ENCODE data around the gene MBD4.

The MBD4 gene

GRCh38 chr3:129404130-129404529 lies 35.6 kb downstream of the MBD4 start:
- no peak overlapping the region for H3K27ac ChIP-seq
- peaks cover 7% of the 10 kb centered on the region for H3K4me1 ChIP-seq (ENCODE audit: low read depth, poor library complexity, severe bottlenecking)
- no peak overlapping the region for H3K4me2 ChIP-seq
- H3K27me3 ChIP-seq (ENCODE audit: insufficient read depth, low read depth): no peaks in the 10 kb centered on the region
- H3K79me2 ChIP-seq (ENCODE audit: insufficient read depth, low read depth): peaks cover under 1% of the 10 kb centered on the region; the same call in 1 of the 2 replicates
- TF ChIP-seq CTCF (conservative IDR thresholded peaks at IDR 0.05; ENCODE audit: low read depth, low read length): no peak
- no peaks in the 10 kb centered on the region for H3K36me3 ChIP-seq (ENCODE audit: insufficient read depth)
- no peaks in the 10 kb centered on the region for H4K20me1 ChIP-seq (ENCODE audit: insufficient read depth)
- H2AFZ ChIP-seq (ENCODE audit: low read depth): no peak overlapping the region
- H3K4me3 ChIP-seq (IDR thresholded peaks at IDR 0.05; ENCODE audit: insufficient read depth, low read depth, low read length): no peak overlapping the region
- H3K9ac ChIP-seq: no peak overlapping the region

- TF ChIP-seq CTCF (conservative IDR thresholded peaks at IDR 0.05; ENCODE audit: low read depth, low read length): no peak
- Histone ChIP-seq H3K4me2 (no peak overlapping the region), H3K4me1 (ENCODE audit: low read depth, poor library complexity, severe bottlenecking) (peaks cover 10% of the 10 kb centered on the region), H3K27me3 (ENCODE audit: insufficient read depth, low read depth) (no peaks in the 10 kb centered on the region), H3K79me2 (ENCODE audit: insufficient read depth, low read depth) (peaks cover 8% of the 10 kb centered on the region), H3K36me3 (ENCODE audit: insufficient read depth) (no peaks in the 10 kb centered on the region), H3K27ac (no peak overlapping the region), H3K9ac (no peak overlapping the region), H4K20me1 (ENCODE audit: insufficient read depth) (no peaks in the 10 kb centered on the region), H2AFZ (ENCODE audit: low read depth) (no peak overlapping the region), H3K4me3 (IDR thresholded peaks at IDR 0.05; ENCODE audit: insufficient read depth, low read depth, low read length) (no peak overlapping the region)
Measured at GRCh38 chr3:129403450-129403849, 36.3 kb downstream of the MBD4 start.

GRCh38 chr3:129402616-129403015 lies 37.1 kb downstream of the MBD4 start:
- no peaks in the 10 kb centered on the region for H3K27me3 ChIP-seq (ENCODE audit: insufficient read depth, low read depth)
- peaks cover 17% of the 10 kb centered on the region for H3K4me1 ChIP-seq (ENCODE audit: low read depth, poor library complexity, severe bottlenecking)
- H3K4me2 ChIP-seq: no peak overlapping the region
- no peak overlapping the region for H3K27ac ChIP-seq
- no peaks in the 10 kb centered on the region for H3K36me3 ChIP-seq (ENCODE audit: insufficient read depth)
- TF ChIP-seq CTCF (conservative IDR thresholded peaks at IDR 0.05; ENCODE audit: low read depth, low read length): no peak
- H3K79me2 ChIP-seq (ENCODE audit: insufficient read depth, low read depth): peaks cover 16% of the 10 kb centered on the region
- no peak overlapping the region for H2AFZ ChIP-seq (ENCODE audit: low read depth)
- no peaks in the 10 kb centered on the region for H4K20me1 ChIP-seq (ENCODE audit: insufficient read depth)
- no peak overlapping the region for H3K9ac ChIP-seq
- no peak overlapping the region for H3K4me3 ChIP-seq (IDR thresholded peaks at IDR 0.05; ENCODE audit: insufficient read depth, low read depth, low read length)

GRCh38 chr3:129402210-129402609 lies 37.5 kb downstream of the MBD4 start:
- H3K36me3 ChIP-seq (ENCODE audit: insufficient read depth): no peaks in the 10 kb centered on the region
- no peak overlapping the region for H3K27ac ChIP-seq
- H2AFZ ChIP-seq (ENCODE audit: low read depth): no peak overlapping the region
- H3K4me3 ChIP-seq (IDR thresholded peaks at IDR 0.05; ENCODE audit: insufficient read depth, low read depth, low read length): no peak overlapping the region
- TF ChIP-seq CTCF (conservative IDR thresholded peaks at IDR 0.05; ENCODE audit: low read depth, low read length): no peak
- no peaks in the 10 kb centered on the region for H4K20me1 ChIP-seq (ENCODE audit: insufficient read depth)
- no peak overlapping the region for H3K4me2 ChIP-seq
- H3K79me2 ChIP-seq (ENCODE audit: insufficient read depth, low read depth): peaks cover 20% of the 10 kb centered on the region
- H3K9ac ChIP-seq: no peak overlapping the region
- H3K27me3 ChIP-seq (ENCODE audit: insufficient read depth, low read depth): no peaks in the 10 kb centered on the region
- peaks cover 17% of the 10 kb centered on the region for H3K4me1 ChIP-seq (ENCODE audit: low read depth, poor library complexity, severe bottlenecking)

All from KMS-11 (cell line).